Uterus (tissue), 4 donors: Measurements from ENCODE around the gene CDK2. TPM values are rescaled to one million over a fixed set of nuclear protein-coding genes. Genes with fewer than 3 reads are reported as not detected.
"Not testable (repeated sequence)": the region's sequence is repeated elsewhere in the genome, so short reads cannot be mapped to it uniquely, and the experiment has no call there.

Experiments used
- DNase-seq, 2 donors: peaks; one replicate each; pipeline ENCODE4 v3.0.0-alpha.2; 2019 to 2020
- H3K27ac ChIP-seq, 2 donors: fragments of 200-600 bp; sonication (generic); 1 replicate in 1 of 2; 2 replicates in 1 of 2; pipeline ENCODE4 v1.5.1; 2016 to 2018
- H3K27me3 ChIP-seq, 2 donors: fragments of 200-600 bp; sonication (generic); one replicate each; pipeline ENCODE4 v1.5.1; 2018 to 2019; ENCODE audit warnings: control low read depth in 1 of 2
- H3K36me3 ChIP-seq, 2 donors: fragments of 200-600 bp; sonication (generic); one replicate each; pipeline ENCODE4 v1.5.1; 2019; ENCODE audit warnings: control low read depth in 1 of 2
- H3K4me1 ChIP-seq, 2 donors: fragments of 200-600 bp; sonication (generic); one replicate each; pipeline ENCODE4 v1.5.1; 2018 to 2019; ENCODE audit warnings: control low read depth in 1 of 2
- H3K4me3 ChIP-seq, 2 donors: fragments of 200-600 bp; sonication (generic); 1 replicate in 1 of 2; 2 replicates in 1 of 2; pipeline ENCODE4 v1.5.1; 2018 to 2019; ENCODE audit warnings: mild to moderate bottlenecking in 1 of 2
- H3K9me3 ChIP-seq, 2 donors: fragments of 200-600 bp; sonication (generic); one replicate each; pipeline ENCODE4 v1.5.1; 2019; ENCODE audit warnings: control low read depth in 1 of 2
- POLR2A ChIP-seq, 2 donors: fragments of 450-650 bp; IDR thresholded peaks; one replicate each; pipeline ENCODE4 v1.6.1; 2016; ENCODE audit warnings: antibody characterized with exemption in 2 of 2, mild to moderate bottlenecking in 1 of 2, moderate library complexity in 1 of 2
- intact Hi-C: fragments of 100-400 bp; cut with DNase I; formaldehyde crosslinking; loops from one replicate; pipeline ENCODE4 v1.15.1; 2023; ENCODE audit warnings: low total_unique reads
- total RNA-seq, 4 donors: library from RNA; depleted of rRNA in 3 of 4; stranded (reverse); fragments of >200 nt in 3 of 4; gene quantifications; one replicate each; pipeline versions ENCODE4 v1.1.0 to v1.2.4, GENCODE V29; 2014 to 2023
- TF ChIP-seq, protein P1 (sequence below), 4 experiments: fragments of 200-600 bp in 2 of 4; fragments of 450-650 bp in 2 of 4; sonication (generic) in 2 of 4; IDR thresholded peaks; one replicate each; pipeline ENCODE4 v1.5.1; 2016 to 2019; ENCODE audit warnings: antibody characterized with exemption in 4 of 4, mild to moderate bottlenecking in 2 of 4, moderate library complexity in 1 of 4
- donor health status: DM: yes; HTN: yes; CAD: no.

Gene CDK2
- total RNA-seq: 10 to 100 TPM; 19.0 to 35.6 (median 28.7) TPM

- Histone ChIP-seq H3K4me3 (peak within 1 kb of the TSS; percentile 80 to 93), H3K27me3 (no peaks in the 10 kb centered on the region), H3K27ac (peak within 1 kb of the TSS; percentile 84 to 94), H3K36me3 (no peaks in the 10 kb centered on the region), H3K9me3 (no peaks in the 10 kb centered on the region), H3K4me1 (peaks cover 5 to 6% of the 10 kb centered on the region in 2 donors)
- intact Hi-C loops: no loop called here
- DNase-seq: peak; percentile 96 to 97
- TF ChIP-seq POLR2A (IDR thresholded peaks at IDR 0.05): peak; percentile 86 to 94
- TF ChIP-seq, protein P1, sequence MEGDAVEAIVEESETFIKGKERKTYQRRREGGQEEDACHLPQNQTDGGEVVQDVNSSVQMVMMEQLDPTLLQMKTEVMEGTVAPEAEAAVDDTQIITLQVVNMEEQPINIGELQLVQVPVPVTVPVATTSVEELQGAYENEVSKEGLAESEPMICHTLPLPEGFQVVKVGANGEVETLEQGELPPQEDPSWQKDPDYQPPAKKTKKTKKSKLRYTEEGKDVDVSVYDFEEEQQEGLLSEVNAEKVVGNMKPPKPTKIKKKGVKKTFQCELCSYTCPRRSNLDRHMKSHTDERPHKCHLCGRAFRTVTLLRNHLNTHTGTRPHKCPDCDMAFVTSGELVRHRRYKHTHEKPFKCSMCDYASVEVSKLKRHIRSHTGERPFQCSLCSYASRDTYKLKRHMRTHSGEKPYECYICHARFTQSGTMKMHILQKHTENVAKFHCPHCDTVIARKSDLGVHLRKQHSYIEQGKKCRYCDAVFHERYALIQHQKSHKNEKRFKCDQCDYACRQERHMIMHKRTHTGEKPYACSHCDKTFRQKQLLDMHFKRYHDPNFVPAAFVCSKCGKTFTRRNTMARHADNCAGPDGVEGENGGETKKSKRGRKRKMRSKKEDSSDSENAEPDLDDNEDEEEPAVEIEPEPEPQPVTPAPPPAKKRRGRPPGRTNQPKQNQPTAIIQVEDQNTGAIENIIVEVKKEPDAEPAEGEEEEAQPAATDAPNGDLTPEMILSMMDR (IDR thresholded peaks at IDR 0.05): no peak
These were observed at the start of gene CDK2 for GRCh38 chr12:55966408-55967281. Gene CDK2, plus strand, starts transcription at chr12:55966830. Its CDS starts 179 bp downstream, at chr12:55967009.

DNA sequence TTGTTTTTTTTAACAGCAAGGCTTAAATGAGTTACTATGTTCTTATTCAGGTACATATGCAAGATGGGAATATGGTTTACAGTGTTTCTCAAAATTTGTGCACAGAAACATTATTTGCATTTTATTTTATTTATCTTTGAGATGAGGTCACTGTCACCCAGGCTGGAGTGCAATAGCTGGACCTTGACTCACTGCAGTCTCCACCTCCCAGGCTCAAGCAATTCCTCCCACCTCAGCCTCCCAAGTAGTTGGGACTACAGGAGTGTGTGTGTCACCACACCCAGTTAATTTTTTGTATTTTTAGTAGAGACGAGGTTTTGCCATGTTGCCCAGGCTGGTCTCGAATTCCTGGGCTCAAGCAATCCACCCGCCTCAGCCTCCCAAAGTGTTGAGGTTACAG is 47.6 kb upstream of the CDK2 start:
- H3K9me3 ChIP-seq, H3K4me3 ChIP-seq, H3K27me3 ChIP-seq, H3K4me1 ChIP-seq, H3K36me3 ChIP-seq, DNase-seq, H3K27ac ChIP-seq, intact Hi-C loops: not testable (repeated sequence)

DNA sequence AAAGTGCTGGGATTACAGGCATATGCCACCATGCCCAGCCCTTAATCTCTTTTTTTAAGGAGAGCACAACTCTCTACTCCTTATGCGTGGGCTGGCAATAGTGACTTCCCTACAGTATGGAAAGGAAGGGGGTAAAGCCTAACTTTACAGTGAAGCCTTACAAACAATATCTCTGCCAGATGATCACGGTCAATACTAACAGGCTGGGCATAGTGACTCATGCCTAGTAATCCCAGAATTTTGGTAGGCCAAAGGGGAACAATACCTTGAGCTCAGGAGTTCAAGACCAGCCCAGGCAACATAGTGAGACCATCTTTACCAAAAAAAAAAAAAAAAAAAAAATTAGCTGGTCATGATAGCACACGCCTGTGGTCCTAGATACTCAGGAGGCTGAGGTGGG is 44.5 kb upstream of the CDK2 start:
- TF ChIP-seq, protein P1 (IDR thresholded peaks at IDR 0.05): no peak
- TF ChIP-seq POLR2A (IDR thresholded peaks at IDR 0.05): no peak
- H3K27me3 ChIP-seq: no peaks in the 10 kb centered on the region
- H3K4me3 ChIP-seq: no peak overlapping the region
- H3K36me3 ChIP-seq: no peaks in the 10 kb centered on the region
- H3K4me1 ChIP-seq: peaks cover 0 to 9% of the 10 kb centered on the region in 2 donors
- H3K9me3 ChIP-seq: no peaks in the 10 kb centered on the region
- H3K27ac ChIP-seq: no peak overlapping the region
- no peak for DNase-seq
- intact Hi-C loops: no loop called here

DNA sequence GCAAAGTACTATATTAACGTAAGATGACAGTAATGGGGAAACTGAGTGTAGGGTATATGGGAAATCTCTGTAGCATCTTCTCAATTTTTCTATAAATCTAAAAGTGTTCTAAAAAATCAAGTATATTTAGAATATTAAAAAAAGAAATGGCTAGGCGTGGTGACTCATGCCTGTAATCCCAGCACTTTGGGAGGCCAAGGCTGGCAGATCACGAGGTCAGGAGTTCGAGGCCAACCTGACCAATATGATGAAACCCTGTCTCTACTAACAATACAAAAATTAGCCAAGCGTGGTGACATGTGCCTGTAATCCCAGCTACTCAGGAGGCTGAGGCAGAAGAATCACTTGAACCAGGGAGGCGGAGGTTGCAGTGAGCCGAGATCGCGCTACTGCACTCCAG is 43.0 kb upstream of the CDK2 start:
- H3K27ac ChIP-seq, H3K4me3 ChIP-seq, H3K4me1 ChIP-seq, H3K9me3 ChIP-seq, H3K27me3 ChIP-seq, DNase-seq, intact Hi-C loops, H3K36me3 ChIP-seq: not testable (repeated sequence)

GRCh38 chr12:55925371-55925770 is 41.3 kb upstream of the CDK2 start:
- intact Hi-C loops: no loop called here
- no peak for DNase-seq
- Histone ChIP-seq H3K4me1 (peaks cover 3 to 9% of the 10 kb centered on the region in 2 donors), H3K36me3 (no peaks in the 10 kb centered on the region), H3K9me3 (no peaks in the 10 kb centered on the region), H3K27ac (no peak overlapping the region), H3K27me3 (no peaks in the 10 kb centered on the region), H3K4me3 (no peak overlapping the region)
- no peak for TF ChIP-seq POLR2A (IDR thresholded peaks at IDR 0.05)
- TF ChIP-seq, protein P1 (IDR thresholded peaks at IDR 0.05): no peak

GRCh38 chr12:55925870-55926737 is 40.5 kb upstream of the CDK2 start:
- DNase-seq: no peak
- intact Hi-C loops: no loop called here
- H3K36me3 ChIP-seq: no peaks in the 10 kb centered on the region
- H3K4me1 ChIP-seq: peaks cover 3 to 9% of the 10 kb centered on the region in 2 donors
- H3K9me3 ChIP-seq: no peaks in the 10 kb centered on the region
- TF ChIP-seq POLR2A (IDR thresholded peaks at IDR 0.05): no peak
- TF ChIP-seq, protein P1 (IDR thresholded peaks at IDR 0.05): no peak
- H3K4me3 ChIP-seq: peak overlapping the region; percentile 62 to 80
- H3K27ac ChIP-seq: peak overlapping the region; percentile 91 to 95
- no peaks in the 10 kb centered on the region for H3K27me3 ChIP-seq
